ENCODE measurements around the gene GRK2. TPM values are rescaled to one million over a fixed set of nuclear protein-coding genes. Genes with fewer than 3 reads are reported as not detected.

The GRK2 gene
- total RNA-seq, 2 donors from 2014 or later: 27.4 to 36.3 TPM

GRCh38 chr11:67261946-67262681, 4.2 kb upstream of the GRK2 start:
- H3K27ac ChIP-seq: no peak overlapping the region
- peak in 1 of 4 donors; percentile 15 for DNase-seq
- intact Hi-C loops (cut with DNase I): loop anchor here (5.0 kb wide), 1 partner anchor 125 kb away; no protein-coding TSS in a partner anchor
- H3K9me3 ChIP-seq: no peaks in the 10 kb centered on the region
- WGBS, 2 donors: 48 to 50% methylated on average over 15 to 18 of the region's 18 CpGs
- no peak for ATAC-seq
- H3K27me3 ChIP-seq: no peaks in the 10 kb centered on the region
- TF ChIP-seq CTCF (IDR thresholded peaks at IDR 0.05): no peak
- no peak for TF ChIP-seq POLR2A (IDR thresholded peaks at IDR 0.05)
- no peaks in the 10 kb centered on the region for H3K36me3 ChIP-seq (replicated peaks in 1 of 2; ENCODE audit: insufficient read depth in 1 of 2, low read depth in 2 of 2)
- H3K4me1 ChIP-seq: peaks cover 25% of the 10 kb centered on the region
- H3K4me3 ChIP-seq: no peak overlapping the region

GRCh38 chr11:67262731-67263675, 3.3 kb upstream of the GRK2 start:
- WGBS, 2 donors: 36 to 52% methylated on average over 21 to 22 of the region's 22 CpGs
- intact Hi-C loops (cut with DNase I): loop anchor here (5.0 kb wide), 1 partner anchor 124 kb away; no protein-coding TSS in a partner anchor
- H3K9me3 ChIP-seq: no peaks in the 10 kb centered on the region
- H3K27ac ChIP-seq: peak overlapping the region in 3 of 4 donors; percentile 13 to 57 (median 46)
- ATAC-seq (peak; percentile 54), DNase-seq (peak; percentile 85 to 88 (median 86))
- H3K4me3 ChIP-seq: no peak overlapping the region
- no peaks in the 10 kb centered on the region for H3K36me3 ChIP-seq (replicated peaks in 1 of 2; ENCODE audit: insufficient read depth in 1 of 2, low read depth in 2 of 2)
- no peaks in the 10 kb centered on the region for H3K27me3 ChIP-seq
- peak in 1 of 3 donors; percentile 29 for TF ChIP-seq POLR2A (IDR thresholded peaks at IDR 0.05)
- TF ChIP-seq CTCF (IDR thresholded peaks at IDR 0.05): peak; percentile 76 to 92 (median 88)
- peaks cover 33% of the 10 kb centered on the region for H3K4me1 ChIP-seq

GRCh38 chr11:67264260-67264659, 2.0 kb upstream of the GRK2 start:
- ATAC-seq (no peak), DNase-seq (no peak)
- no peaks in the 10 kb centered on the region for H3K36me3 ChIP-seq (replicated peaks in 1 of 2; ENCODE audit: insufficient read depth in 1 of 2, low read depth in 2 of 2)
- no peak overlapping the region for H3K4me3 ChIP-seq
- H3K4me1 ChIP-seq: peaks cover 46% of the 10 kb centered on the region
- intact Hi-C loops (cut with DNase I): loop anchor here (5.0 kb wide), 1 partner anchor 123 kb away; no protein-coding TSS in a partner anchor
- no peaks in the 10 kb centered on the region for H3K27me3 ChIP-seq
- 89 to 93% methylated on average over 5 of the region's 5 CpGs for WGBS, 2 donors
- no peak overlapping the region for H3K27ac ChIP-seq
- TF ChIP-seq CTCF (IDR thresholded peaks at IDR 0.05) (no peak), POLR2A (IDR thresholded peaks at IDR 0.05) (no peak)
- H3K9me3 ChIP-seq: no peaks in the 10 kb centered on the region

- intact Hi-C loops (cut with DNase I): loop anchor here (5.0 kb wide), 1 partner anchor 122 kb away; no protein-coding TSS in a partner anchor
- Histone ChIP-seq H3K9me3 (no peaks in the 10 kb centered on the region), H3K4me1 (peaks cover 53% of the 10 kb centered on the region), H3K27ac (no peak overlapping the region), H3K27me3 (no peaks in the 10 kb centered on the region), H3K36me3 (replicated peaks in 1 of 2; ENCODE audit: insufficient read depth in 1 of 2, low read depth in 2 of 2) (no peaks in the 10 kb centered on the region), H3K4me3 (no peak overlapping the region)
- TF ChIP-seq CTCF (IDR thresholded peaks at IDR 0.05) (no peak), POLR2A (IDR thresholded peaks at IDR 0.05) (no peak)
- DNase-seq (peak in 1 of 4 donors; percentile 11), ATAC-seq (no peak)
- 81 to 84% methylated on average over 5 to 7 of the region's 7 CpGs for WGBS, 2 donors
These were observed 1.2 kb upstream of the GRK2 start for GRCh38 chr11:67264877-67265632.

All from body of pancreas (tissue), 4 donors.